ENCODE data around the gene GDF15. TPM values are rescaled to one million over a fixed set of nuclear protein-coding genes. Genes with fewer than 3 reads are reported as not detected.

GDF15 gene
- total RNA-seq, 1 experiment from 2014 or later: not detected

GRCh38 chr19:18427080-18427742 lies 41.3 kb downstream of the GDF15 start:
- H3K4me3 ChIP-seq (ENCODE audit: low read length): no peak overlapping the region
- no peak overlapping the region for H2AFZ ChIP-seq (ENCODE audit: low read length)
- H3K27ac ChIP-seq (ENCODE audit: low read length): no peak overlapping the region
- no peaks in the 10 kb centered on the region for H3K27me3 ChIP-seq (ENCODE audit: low read length)
- no peaks in the 10 kb centered on the region for H3K9me2 ChIP-seq (replicated peaks; ENCODE audit: insufficient read depth, low read length)
- H3K36me3 ChIP-seq (ENCODE audit: insufficient read depth, low read length): no peaks in the 10 kb centered on the region
- peaks cover 46% of the 10 kb centered on the region for H4K20me1 ChIP-seq (ENCODE audit: insufficient read depth, low read depth, low read length)
- DNase-seq: no peak
- H3K9me3 ChIP-seq (ENCODE audit: low read length): no peaks in the 10 kb centered on the region
- no peak overlapping the region for H3K4me2 ChIP-seq (ENCODE audit: low read depth, low read length, poor library complexity, severe bottlenecking)
- no peak overlapping the region for H3K9ac ChIP-seq (ENCODE audit: low read length)
- peaks cover 44% of the 10 kb centered on the region for H3K4me1 ChIP-seq (ENCODE audit: low read length)
- H3K79me2 ChIP-seq (ENCODE audit: low read length): no peaks in the 10 kb centered on the region

- H3K27ac ChIP-seq (ENCODE audit: low read length): no peak overlapping the region
- H3K4me3 ChIP-seq (ENCODE audit: low read length): no peak overlapping the region
- no peaks in the 10 kb centered on the region for H3K27me3 ChIP-seq (ENCODE audit: low read length)
- H3K9me3 ChIP-seq (ENCODE audit: low read length): no peaks in the 10 kb centered on the region
- no peak overlapping the region for H2AFZ ChIP-seq (ENCODE audit: low read length)
- no peaks in the 10 kb centered on the region for H3K36me3 ChIP-seq (ENCODE audit: insufficient read depth, low read length)
- peaks cover 45% of the 10 kb centered on the region for H3K4me1 ChIP-seq (ENCODE audit: low read length)
- H3K4me2 ChIP-seq (ENCODE audit: low read depth, low read length, poor library complexity, severe bottlenecking): no peak overlapping the region
- H3K9me2 ChIP-seq (replicated peaks; ENCODE audit: insufficient read depth, low read length): no peaks in the 10 kb centered on the region
- H4K20me1 ChIP-seq (ENCODE audit: insufficient read depth, low read depth, low read length): peaks cover 41% of the 10 kb centered on the region; the same call in 1 of the 2 replicates
- no peak for DNase-seq
- H3K79me2 ChIP-seq (ENCODE audit: low read length): 0 out of 2 replicates have a peak, but pooled peaks cover under 1% of the 10 kb centered on the region
- H3K9ac ChIP-seq (ENCODE audit: low read length): no peak overlapping the region
Measured at GRCh38 chr19:18427743-18428113, 41.8 kb downstream of the GDF15 start.

GRCh38 chr19:18428173-18428786 lies 42.3 kb downstream of the GDF15 start:
- no peak for DNase-seq
- no peaks in the 10 kb centered on the region for H3K9me2 ChIP-seq (replicated peaks; ENCODE audit: insufficient read depth, low read length)
- 0 out of 2 replicates have a peak, but pooled peaks cover 3% of the 10 kb centered on the region for H3K79me2 ChIP-seq (ENCODE audit: low read length)
- H3K4me2 ChIP-seq (ENCODE audit: low read depth, low read length, poor library complexity, severe bottlenecking): peak overlapping the region; percentile 93
- H3K9me3 ChIP-seq (ENCODE audit: low read length): no peaks in the 10 kb centered on the region
- peak overlapping the region; percentile 72; the same call in 1 of the 2 replicates for H3K4me3 ChIP-seq (ENCODE audit: low read length)
- H3K9ac ChIP-seq (ENCODE audit: low read length): peak overlapping the region; percentile 70; the same call in 1 of the 2 replicates
- no peak overlapping the region for H3K27ac ChIP-seq (ENCODE audit: low read length)
- no peaks in the 10 kb centered on the region for H3K36me3 ChIP-seq (ENCODE audit: insufficient read depth, low read length)
- H3K27me3 ChIP-seq (ENCODE audit: low read length): no peaks in the 10 kb centered on the region
- no peak overlapping the region for H2AFZ ChIP-seq (ENCODE audit: low read length)
- peaks cover 35% of the 10 kb centered on the region; the same call in 1 of the 2 replicates for H4K20me1 ChIP-seq (ENCODE audit: insufficient read depth, low read depth, low read length)
- peaks cover 45% of the 10 kb centered on the region for H3K4me1 ChIP-seq (ENCODE audit: low read length)

- peak; percentile 95 for DNase-seq
- 0 out of 2 replicates have a peak, but pooled peaks cover 3% of the 10 kb centered on the region for H3K79me2 ChIP-seq (ENCODE audit: low read length)
Measured at GRCh38 chr19:18428787-18429674, 43.1 kb downstream of the GDF15 start.

GRCh38 chr19:18429717-18430416 lies 43.9 kb downstream of the GDF15 start:
- Histone ChIP-seq H3K4me2 (ENCODE audit: low read depth, low read length, poor library complexity, severe bottlenecking) (peak overlapping the region; percentile 93), H3K27ac (ENCODE audit: low read length) (no peak overlapping the region), H3K79me2 (ENCODE audit: low read length) (0 out of 2 replicates have a peak, but pooled peaks cover 3% of the 10 kb centered on the region), H3K27me3 (ENCODE audit: low read length) (no peaks in the 10 kb centered on the region), H2AFZ (ENCODE audit: low read length) (no peak overlapping the region), H3K9me2 (replicated peaks; ENCODE audit: insufficient read depth, low read length) (no peaks in the 10 kb centered on the region), H3K36me3 (ENCODE audit: insufficient read depth, low read length) (no peaks in the 10 kb centered on the region), H3K4me1 (ENCODE audit: low read length) (peaks cover 53% of the 10 kb centered on the region), H3K9ac (ENCODE audit: low read length) (peak overlapping the region; percentile 70), H4K20me1 (ENCODE audit: insufficient read depth, low read depth, low read length) (peaks cover 26% of the 10 kb centered on the region; the same call in 1 of the 2 replicates), H3K9me3 (ENCODE audit: low read length) (no peaks in the 10 kb centered on the region), H3K4me3 (ENCODE audit: low read length) (peak overlapping the region; percentile 72; the same call in 1 of the 2 replicates)
- DNase-seq: peak; percentile 65

More at GRCh38 chr19:18428787-18429674, 43.1 kb downstream of the GDF15 start:
- Histone ChIP-seq H3K9ac (ENCODE audit: low read length) (peak overlapping the region; percentile 70), H3K27me3 (ENCODE audit: low read length) (no peaks in the 10 kb centered on the region), H3K9me2 (replicated peaks; ENCODE audit: insufficient read depth, low read length) (no peaks in the 10 kb centered on the region), H3K4me1 (ENCODE audit: low read length) (peaks cover 47% of the 10 kb centered on the region), H3K27ac (ENCODE audit: low read length) (no peak overlapping the region), H3K9me3 (ENCODE audit: low read length) (no peaks in the 10 kb centered on the region), H4K20me1 (ENCODE audit: insufficient read depth, low read depth, low read length) (peaks cover 28% of the 10 kb centered on the region; the same call in 1 of the 2 replicates), H3K36me3 (ENCODE audit: insufficient read depth, low read length) (no peaks in the 10 kb centered on the region), H3K4me2 (ENCODE audit: low read depth, low read length, poor library complexity, severe bottlenecking) (peak overlapping the region; percentile 93), H3K4me3 (ENCODE audit: low read length) (peak overlapping the region; percentile 72), H2AFZ (ENCODE audit: low read length) (no peak overlapping the region; the same call in 1 of the 2 replicates)

GRCh38 chr19:18430417-18431144 lies 44.6 kb downstream of the GDF15 start:
- H3K4me2 ChIP-seq (ENCODE audit: low read depth, low read length, poor library complexity, severe bottlenecking): no peak overlapping the region
- peaks cover 53% of the 10 kb centered on the region for H3K4me1 ChIP-seq (ENCODE audit: low read length)
- no peak overlapping the region for H3K4me3 ChIP-seq (ENCODE audit: low read length)
- no peak overlapping the region for H2AFZ ChIP-seq (ENCODE audit: low read length)
- H3K27me3 ChIP-seq (ENCODE audit: low read length): no peaks in the 10 kb centered on the region
- H3K9me3 ChIP-seq (ENCODE audit: low read length): no peaks in the 10 kb centered on the region
- H4K20me1 ChIP-seq (ENCODE audit: insufficient read depth, low read depth, low read length): peaks cover 23% of the 10 kb centered on the region; the same call in 1 of the 2 replicates
- H3K9ac ChIP-seq (ENCODE audit: low read length): no peak overlapping the region
- no peak overlapping the region for H3K27ac ChIP-seq (ENCODE audit: low read length)
- DNase-seq: no peak
- H3K9me2 ChIP-seq (replicated peaks; ENCODE audit: insufficient read depth, low read length): no peaks in the 10 kb centered on the region
- H3K79me2 ChIP-seq (ENCODE audit: low read length): 0 out of 2 replicates have a peak, but pooled peaks cover 3% of the 10 kb centered on the region
- H3K36me3 ChIP-seq (ENCODE audit: insufficient read depth, low read length): no peaks in the 10 kb centered on the region

Data from Karpas-422 (cell line).